ENCODE results near the gene RPL37. TPM values are rescaled to one million over a fixed set of nuclear protein-coding genes. Genes with fewer than 3 reads are reported as not detected.
A peak's percentile ranks its signal among the peaks of the same experiment; 100 is the strongest.

The RPL37 gene
- total and polyA plus RNA-seq, 9 of the 15 experiments (the other 6 are each of a cell fraction or from before 2014, with no cell fraction given), result 2,342 to 7,963 (median 4,091) TPM

DNA sequence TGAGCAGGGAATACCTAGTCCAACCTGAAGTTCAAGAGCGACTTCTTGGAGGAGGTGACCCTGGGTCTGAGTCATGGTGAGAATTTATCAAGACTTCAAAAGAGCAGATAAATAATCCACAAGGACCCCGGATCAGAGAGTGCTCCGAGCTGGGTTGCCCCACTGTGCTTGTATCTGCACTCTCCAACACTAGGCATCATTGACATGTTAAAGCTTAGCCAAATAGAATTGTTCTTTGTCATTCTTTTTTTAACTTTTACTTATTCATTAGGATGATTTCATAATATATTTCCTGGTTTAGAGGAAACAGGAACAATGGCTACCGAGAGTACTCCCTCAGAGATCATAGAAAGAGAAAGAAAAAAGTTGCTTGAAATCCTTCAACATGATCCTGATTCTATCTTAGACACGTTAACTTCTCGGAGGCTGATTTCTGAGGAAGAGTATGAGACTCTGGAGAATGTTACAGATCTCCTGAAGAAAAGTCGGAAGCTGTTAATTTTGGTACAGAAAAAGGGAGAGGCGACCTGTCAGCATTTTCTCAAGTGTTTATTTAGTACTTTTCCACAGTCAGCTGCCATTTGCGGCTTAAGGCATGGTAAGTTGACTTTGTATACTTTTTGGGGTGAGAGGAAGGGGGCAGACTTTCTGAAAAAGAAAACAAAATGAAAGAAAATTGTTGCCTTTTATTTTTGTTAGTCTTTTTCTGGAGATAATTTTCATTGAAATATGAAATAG, 6.2 kb upstream of the RPL37 start, which contains the start of gene CARD6 (continued):
- TF ChIP-seq, protein P1, sequence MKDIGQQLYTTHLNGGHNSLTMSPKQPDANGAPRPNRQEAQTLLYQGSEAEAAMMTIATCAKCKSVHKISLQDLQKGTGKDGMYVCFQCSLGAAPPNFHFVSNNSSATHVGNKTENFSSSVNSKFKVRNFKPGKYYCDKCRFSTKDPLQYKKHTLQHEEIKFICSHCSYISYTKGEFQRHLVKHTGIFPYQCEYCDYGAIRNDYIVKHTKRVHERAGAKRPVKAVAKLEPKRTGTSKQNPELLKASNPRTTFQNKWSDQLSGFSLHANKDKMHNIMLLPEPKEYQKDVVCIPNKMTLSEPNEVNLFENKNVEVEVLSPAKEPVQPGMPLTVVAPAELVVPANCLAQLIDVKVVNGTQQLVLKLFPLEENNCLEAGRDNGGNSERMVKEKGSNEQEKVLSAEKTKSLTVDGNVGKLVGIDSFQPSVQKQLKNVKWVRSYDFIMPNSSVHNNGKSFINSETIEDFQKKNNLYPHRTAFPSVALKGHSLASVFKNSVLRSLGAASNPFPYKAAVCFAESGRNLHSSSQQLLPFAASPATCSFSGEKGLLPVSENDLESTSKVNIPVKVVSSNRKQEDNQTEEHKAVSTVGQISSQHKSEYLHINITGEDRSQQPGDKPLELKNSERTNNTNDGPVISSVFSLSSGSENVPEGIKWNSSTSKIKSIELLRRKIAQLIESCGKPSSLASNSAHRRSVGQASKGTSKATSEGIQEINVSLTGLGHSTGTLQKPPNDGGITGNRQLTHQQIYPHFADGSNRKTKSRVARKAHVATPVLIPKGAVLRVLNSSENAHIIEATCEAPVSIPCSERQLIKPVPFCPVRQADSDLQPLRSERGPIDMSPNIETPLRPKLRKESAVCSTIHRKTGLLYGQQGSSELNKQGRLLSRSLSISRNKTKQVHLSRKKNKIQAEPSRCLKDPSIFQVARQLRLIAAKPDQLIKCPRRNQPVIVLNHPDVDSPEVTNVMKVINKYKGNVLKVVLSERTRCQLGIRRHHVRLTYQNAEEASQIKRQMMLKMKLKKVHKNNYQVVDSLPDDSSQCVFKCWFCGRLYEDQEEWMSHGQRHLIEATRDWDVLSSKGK (CRISPR knock-in tag; IDR thresholded peaks at IDR 0.05), result no peak
- TF ChIP-seq, protein P2, sequence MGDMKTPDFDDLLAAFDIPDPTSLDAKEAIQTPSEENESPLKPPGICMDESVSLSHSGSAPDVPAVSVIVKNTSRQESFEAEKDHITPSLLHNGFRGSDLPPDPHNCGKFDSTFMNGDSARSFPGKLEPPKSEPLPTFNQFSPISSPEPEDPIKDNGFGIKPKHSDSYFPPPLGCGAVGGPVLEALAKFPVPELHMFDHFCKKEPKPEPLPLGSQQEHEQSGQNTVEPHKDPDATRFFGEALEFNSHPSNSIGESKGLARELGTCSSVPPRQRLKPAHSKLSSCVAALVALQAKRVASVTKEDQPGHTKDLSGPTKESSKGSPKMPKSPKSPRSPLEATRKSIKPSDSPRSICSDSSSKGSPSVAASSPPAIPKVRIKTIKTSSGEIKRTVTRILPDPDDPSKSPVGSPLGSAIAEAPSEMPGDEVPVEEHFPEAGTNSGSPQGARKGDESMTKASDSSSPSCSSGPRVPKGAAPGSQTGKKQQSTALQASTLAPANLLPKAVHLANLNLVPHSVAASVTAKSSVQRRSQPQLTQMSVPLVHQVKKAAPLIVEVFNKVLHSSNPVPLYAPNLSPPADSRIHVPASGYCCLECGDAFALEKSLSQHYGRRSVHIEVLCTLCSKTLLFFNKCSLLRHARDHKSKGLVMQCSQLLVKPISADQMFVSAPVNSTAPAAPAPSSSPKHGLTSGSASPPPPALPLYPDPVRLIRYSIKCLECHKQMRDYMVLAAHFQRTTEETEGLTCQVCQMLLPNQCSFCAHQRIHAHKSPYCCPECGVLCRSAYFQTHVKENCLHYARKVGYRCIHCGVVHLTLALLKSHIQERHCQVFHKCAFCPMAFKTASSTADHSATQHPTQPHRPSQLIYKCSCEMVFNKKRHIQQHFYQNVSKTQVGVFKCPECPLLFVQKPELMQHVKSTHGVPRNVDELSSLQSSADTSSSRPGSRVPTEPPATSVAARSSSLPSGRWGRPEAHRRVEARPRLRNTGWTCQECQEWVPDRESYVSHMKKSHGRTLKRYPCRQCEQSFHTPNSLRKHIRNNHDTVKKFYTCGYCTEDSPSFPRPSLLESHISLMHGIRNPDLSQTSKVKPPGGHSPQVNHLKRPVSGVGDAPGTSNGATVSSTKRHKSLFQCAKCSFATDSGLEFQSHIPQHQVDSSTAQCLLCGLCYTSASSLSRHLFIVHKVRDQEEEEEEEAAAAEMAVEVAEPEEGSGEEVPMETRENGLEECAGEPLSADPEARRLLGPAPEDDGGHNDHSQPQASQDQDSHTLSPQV (IDR thresholded peaks at IDR 0.05), result peak; percentile 54; the same call in 1 of the 2 replicates
- TF ChIP-seq TCFL5 (CRISPR knock-in tag; conservative IDR thresholded peaks at IDR 0.05), result 0 out of 2 replicates have a peak, but pooled peaks have one; percentile 10
- TF ChIP-seq, protein P3, sequence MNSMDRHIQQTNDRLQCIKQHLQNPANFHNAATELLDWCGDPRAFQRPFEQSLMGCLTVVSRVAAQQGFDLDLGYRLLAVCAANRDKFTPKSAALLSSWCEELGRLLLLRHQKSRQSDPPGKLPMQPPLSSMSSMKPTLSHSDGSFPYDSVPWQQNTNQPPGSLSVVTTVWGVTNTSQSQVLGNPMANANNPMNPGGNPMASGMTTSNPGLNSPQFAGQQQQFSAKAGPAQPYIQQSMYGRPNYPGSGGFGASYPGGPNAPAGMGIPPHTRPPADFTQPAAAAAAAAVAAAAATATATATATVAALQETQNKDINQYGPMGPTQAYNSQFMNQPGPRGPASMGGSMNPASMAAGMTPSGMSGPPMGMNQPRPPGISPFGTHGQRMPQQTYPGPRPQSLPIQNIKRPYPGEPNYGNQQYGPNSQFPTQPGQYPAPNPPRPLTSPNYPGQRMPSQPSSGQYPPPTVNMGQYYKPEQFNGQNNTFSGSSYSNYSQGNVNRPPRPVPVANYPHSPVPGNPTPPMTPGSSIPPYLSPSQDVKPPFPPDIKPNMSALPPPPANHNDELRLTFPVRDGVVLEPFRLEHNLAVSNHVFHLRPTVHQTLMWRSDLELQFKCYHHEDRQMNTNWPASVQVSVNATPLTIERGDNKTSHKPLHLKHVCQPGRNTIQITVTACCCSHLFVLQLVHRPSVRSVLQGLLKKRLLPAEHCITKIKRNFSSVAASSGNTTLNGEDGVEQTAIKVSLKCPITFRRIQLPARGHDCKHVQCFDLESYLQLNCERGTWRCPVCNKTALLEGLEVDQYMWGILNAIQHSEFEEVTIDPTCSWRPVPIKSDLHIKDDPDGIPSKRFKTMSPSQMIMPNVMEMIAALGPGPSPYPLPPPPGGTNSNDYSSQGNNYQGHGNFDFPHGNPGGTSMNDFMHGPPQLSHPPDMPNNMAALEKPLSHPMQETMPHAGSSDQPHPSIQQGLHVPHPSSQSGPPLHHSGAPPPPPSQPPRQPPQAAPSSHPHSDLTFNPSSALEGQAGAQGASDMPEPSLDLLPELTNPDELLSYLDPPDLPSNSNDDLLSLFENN (IDR thresholded peaks at IDR 0.05; ENCODE audit: low read depth in 2 of 2, low read length in 2 of 2), result 0 out of 4 replicates have a peak, but pooled peaks of 1 of the 2 experiments have one; percentile 54
- no peak for TF ChIP-seq MCM3 (IDR thresholded peaks at IDR 0.05)
- peak; percentile 65 for TF ChIP-seq MAFK (IDR thresholded peaks at IDR 0.05; ENCODE audit: low read length)
- no peak for TF ChIP-seq DDX20 (tag; IDR thresholded peaks at IDR 0.05; ENCODE audit: low read depth)
- TF ChIP-seq, protein P4, sequence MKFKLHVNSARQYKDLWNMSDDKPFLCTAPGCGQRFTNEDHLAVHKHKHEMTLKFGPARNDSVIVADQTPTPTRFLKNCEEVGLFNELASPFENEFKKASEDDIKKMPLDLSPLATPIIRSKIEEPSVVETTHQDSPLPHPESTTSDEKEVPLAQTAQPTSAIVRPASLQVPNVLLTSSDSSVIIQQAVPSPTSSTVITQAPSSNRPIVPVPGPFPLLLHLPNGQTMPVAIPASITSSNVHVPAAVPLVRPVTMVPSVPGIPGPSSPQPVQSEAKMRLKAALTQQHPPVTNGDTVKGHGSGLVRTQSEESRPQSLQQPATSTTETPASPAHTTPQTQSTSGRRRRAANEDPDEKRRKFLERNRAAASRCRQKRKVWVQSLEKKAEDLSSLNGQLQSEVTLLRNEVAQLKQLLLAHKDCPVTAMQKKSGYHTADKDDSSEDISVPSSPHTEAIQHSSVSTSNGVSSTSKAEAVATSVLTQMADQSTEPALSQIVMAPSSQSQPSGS (CRISPR knock-in tag; IDR thresholded peaks at IDR 0.05), result no peak
- peak; percentile 44; the same call in 1 of the 2 replicates for TF ChIP-seq L3MBTL2 (IDR thresholded peaks at IDR 0.05)
- no peak for TF ChIP-seq KDM4B (IDR thresholded peaks at IDR 0.05; ENCODE audit: borderline replicate concordance in 2 of 2, low read depth in 1 of 2)
- 0 out of 2 replicates have a peak, but pooled peaks have one; percentile 24 for TF ChIP-seq SOX6 (IDR thresholded peaks at IDR 0.05)
- peak; percentile 40; the same call in 1 of the 2 replicates for TF ChIP-seq JUN (IDR thresholded peaks at IDR 0.05; ENCODE audit: borderline replicate concordance, low read depth, low read length)
- TF ChIP-seq JUN (CRISPR knock-in tag; IDR thresholded peaks at IDR 0.05; ENCODE audit: borderline replicate concordance), result no peak
- peak; percentile 20; the same call in 1 of the 2 replicates for TF ChIP-seq ZNF134 (CRISPR knock-in tag; conservative IDR thresholded peaks at IDR 0.05)
